H1 (cell line): Measurements from ENCODE around the gene PAQR5. TPM values are rescaled to one million over a fixed set of nuclear protein-coding genes. Genes with fewer than 3 reads are reported as not detected.

Experiments
- CTCF ChIA-PET: fragments of 300-600 bp; sonication (Branson Sonifier 250); formaldehyde crosslinking; loops from one replicate; lab custom pipeline; 2021; ENCODE audit not compliant: partially characterized antibody; lab: Charles Lee
- POLR2A ChIA-PET: fragments of 300-600 bp; sonication (Branson Sonifier 250); formaldehyde crosslinking; loops from one replicate; lab custom pipeline; 2021; ENCODE audit warnings: inconsistent platforms; ENCODE audit not compliant: partially characterized antibody; lab: Charles Lee
- DNase-seq, 2 experiments: peaks; one replicate each; pipeline versions ENCODE4 v3.0.0 to v3.0.0-alpha.2; 2010 to 2022; ENCODE audit warnings: low spot score in 2 of 2, low read depth in 1 of 2, mixed read lengths in 1 of 2
- FAIRE-seq: peaks from 2 replicates; lab custom pipeline; 2011; peaks lifted over from hg19 to GRCh38; lab: Jason Lieb, UNC
- H2AFZ ChIP-seq: 2 replicates; pipeline ENCODE4 v1.8.1; 2012; ENCODE audit warnings: low read length, inconsistent platforms
- H2AK5ac ChIP-seq: 2 replicates; pipeline ENCODE4 v1.6.1; 2013; ENCODE audit warnings: low read depth, low read length
- H2BK120ac ChIP-seq: replicated peaks from 2 replicates; pipeline ENCODE3; 2013; ENCODE audit warnings: low read depth, low read length, inconsistent platforms
- H2BK12ac ChIP-seq: 2 replicates; pipeline ENCODE4 v1.6.1; 2013; ENCODE audit warnings: low read depth, low read length
- H2BK15ac ChIP-seq: 2 replicates; pipeline ENCODE4 v1.6.1; 2013; ENCODE audit warnings: low read length
- H2BK20ac ChIP-seq: 2 replicates; pipeline ENCODE4 v1.6.1; 2013; ENCODE audit warnings: low read length
- H2BK5ac ChIP-seq: 2 replicates; pipeline ENCODE4 v1.6.1; 2013; ENCODE audit warnings: low read depth, low read length
- H3K14ac ChIP-seq: 2 replicates; pipeline ENCODE4 v1.6.1; 2013; ENCODE audit warnings: inconsistent platforms; ENCODE audit not compliant: insufficient read length
- H3K18ac ChIP-seq: 2 replicates; pipeline ENCODE4 v1.6.1; 2013; ENCODE audit warnings: low read length; ENCODE audit errors: extremely low read depth
- H3K23ac ChIP-seq: 2 replicates; pipeline ENCODE4 v1.6.1; 2013; ENCODE audit warnings: inconsistent platforms; ENCODE audit not compliant: insufficient read length
- H3K23me2 ChIP-seq: 2 replicates; pipeline ENCODE4 v1.6.1; 2013; ENCODE audit warnings: low read depth, low read length
- H3K27ac ChIP-seq: 2 replicates; pipeline ENCODE4 v1.6.1; 2011; ENCODE audit warnings: low read depth, low read length, inconsistent platforms
- H3K27me3 ChIP-seq, 4 experiments: replicated peaks in 1 of 4; 1 replicate in 1 of 4; 2 replicates in 3 of 4; pipeline versions ENCODE4 v1.6.1 to v1.8.1; 2011 to 2013; ENCODE audit warnings: low read length in 3 of 4, mild to moderate bottlenecking in 3 of 4, inconsistent platforms in 2 of 4, mixed read lengths in 2 of 4, moderate library complexity in 1 of 4; ENCODE audit not compliant: control insufficient read depth in 3 of 4, insufficient read depth in 3 of 4; ENCODE audit errors: extremely low read depth in 1 of 4
- H3K36me3 ChIP-seq, 4 experiments: 2 replicates each; pipeline versions ENCODE4 v1.6.1 to v1.8.1; 2011 to 2013; ENCODE audit warnings: mild to moderate bottlenecking in 4 of 4, low read length in 3 of 4, moderate library complexity in 2 of 4, control low read depth in 1 of 4, inconsistent platforms in 1 of 4; ENCODE audit not compliant: insufficient read depth in 4 of 4, control insufficient read depth in 2 of 4
- H3K4ac ChIP-seq: replicated peaks from 2 replicates; pipeline ENCODE3; 2013; ENCODE audit warnings: low read length, low read depth, mixed read lengths, inconsistent platforms; ENCODE audit not compliant: insufficient read length
- H3K4me1 ChIP-seq, 4 experiments: replicated peaks in 1 of 4; 1 replicate in 1 of 4; 2 replicates in 3 of 4; pipeline versions ENCODE4 v1.6.1 to v1.8.1; 2011 to 2013; ENCODE audit warnings: low read length in 3 of 4, inconsistent platforms in 2 of 4, mixed read lengths in 1 of 4; ENCODE audit not compliant: insufficient read depth in 4 of 4, control insufficient read depth in 3 of 4
- H3K4me2 ChIP-seq, 2 experiments: 2 replicates each; pipeline versions ENCODE4 v1.6.1 to v1.8.1; 2011 to 2013; ENCODE audit warnings: low read depth in 2 of 2, low read length in 2 of 2, control low read depth in 1 of 2, inconsistent platforms in 1 of 2, mild to moderate bottlenecking in 1 of 2; ENCODE audit not compliant: insufficient read depth in 1 of 2
- H3K4me3 ChIP-seq, 4 experiments: fragments of 200-600, 300-600 bp in 1 of 4; sonication (generic), shearing (Covaris generic), sonication (Bioruptor Twin) in 1 of 4; 2 replicates each; pipeline versions ENCODE4 v1.5.1 to v1.8.1; 2011 to 2016; ENCODE audit warnings: low read length in 4 of 4, low read depth in 3 of 4, control low read depth in 2 of 4, inconsistent platforms in 2 of 4, mild to moderate bottlenecking in 2 of 4, mixed read lengths in 1 of 4, moderate library complexity in 1 of 4; ENCODE audit not compliant: insufficient read depth in 2 of 4; ENCODE audit errors: extremely low read depth in 1 of 4
- H3K56ac ChIP-seq: replicated peaks from 2 replicates; pipeline ENCODE3; 2013; ENCODE audit warnings: low read depth, mild to moderate bottlenecking, mixed read lengths, low read length, inconsistent platforms; ENCODE audit not compliant: insufficient read length
- H3K79me1 ChIP-seq: 2 replicates; pipeline ENCODE4 v1.6.1; 2013; ENCODE audit warnings: low read depth, low read length, control low read depth
- H3K79me2 ChIP-seq, 2 experiments: 2 replicates each; pipeline versions ENCODE4 v1.6.1 to v1.8.1; 2012 to 2013; ENCODE audit warnings: low read length in 2 of 2, mild to moderate bottlenecking in 2 of 2, inconsistent platforms in 1 of 2; ENCODE audit not compliant: insufficient read depth in 2 of 2, control insufficient read depth in 1 of 2
- H3K9ac ChIP-seq, 4 experiments: replicated peaks in 1 of 4; 1 replicate in 1 of 4; 2 replicates in 3 of 4; pipeline versions ENCODE4 v1.6.1 to v1.8.1; 2011 to 2013; ENCODE audit warnings: low read depth in 3 of 4, low read length in 3 of 4, control low read depth in 2 of 4, mild to moderate bottlenecking in 2 of 4, moderate library complexity in 2 of 4, inconsistent platforms in 1 of 4; ENCODE audit errors: extremely low read depth in 1 of 4
- H3K9me3 ChIP-seq, 2 experiments: 2 replicates each; pipeline versions ENCODE4 v1.6.1 to v1.8.1; 2012 to 2013; ENCODE audit warnings: mild to moderate bottlenecking in 2 of 2, moderate library complexity in 2 of 2, control low read depth in 1 of 2, inconsistent platforms in 1 of 2, low read depth in 1 of 2, low read length in 1 of 2, mixed read lengths in 1 of 2; ENCODE audit not compliant: insufficient read depth in 2 of 2
- H4K20me1 ChIP-seq, 2 experiments: replicated peaks in 1 of 2; 2 replicates each; pipeline versions ENCODE3 to v1.8.1; 2011 to 2013; ENCODE audit warnings: inconsistent platforms in 2 of 2, low read length in 2 of 2, mild to moderate bottlenecking in 1 of 2; ENCODE audit not compliant: insufficient read depth in 2 of 2, control insufficient read depth in 1 of 2
- H4K5ac ChIP-seq: 2 replicates; pipeline ENCODE4 v1.6.1; 2013; ENCODE audit warnings: low read length, low read depth, mixed read lengths, inconsistent platforms; ENCODE audit not compliant: insufficient read length
- H4K8ac ChIP-seq: 2 replicates; pipeline ENCODE4 v1.8.0; 2013; ENCODE audit warnings: mild to moderate bottlenecking, moderate library complexity, low read length, inconsistent platforms; ENCODE audit not compliant: insufficient read depth; ENCODE audit errors: extremely low read depth
- H4K91ac ChIP-seq: replicated peaks from 2 replicates; pipeline ENCODE3; 2013; ENCODE audit warnings: low read length, mixed read lengths, inconsistent platforms; ENCODE audit not compliant: insufficient read length
- BRCA1 ChIP-seq: IDR thresholded peaks from 2 replicates; pipeline ENCODE4 v1.6.1; 2012; ENCODE audit warnings: low read depth, low read length, improper control_type of control experiment
- CBX5 ChIP-seq: fragments of 300-800, 300-1000 bp; sonication (generic); IDR thresholded peaks from 2 replicates; pipeline ENCODE4 v1.7.1; 2016; ENCODE audit warnings: antibody characterized with exemption, low read length, low read depth
- CBX8 ChIP-seq: fragments of 300-800, 300-1000 bp; sonication (generic); IDR thresholded peaks from 2 replicates; pipeline ENCODE4 v1.7.1; 2016; ENCODE audit warnings: low read depth, low read length, borderline replicate concordance
- CEBPB ChIP-seq: IDR thresholded peaks from 2 replicates; pipeline ENCODE4 v1.6.1; 2012; ENCODE audit warnings: low read depth, low read length
- CHD1 ChIP-seq: IDR thresholded peaks from 2 replicates; pipeline ENCODE4 v1.6.1; 2012; ENCODE audit warnings: low read depth, low read length, improper control_type of control experiment
- E2F6 ChIP-seq: IDR thresholded peaks from 2 replicates; pipeline ENCODE4 v1.6.1; 2012; ENCODE audit warnings: inconsistent platforms
- EP300 ChIP-seq, 2 experiments: IDR thresholded peaks; 1 replicate in 1 of 2; 2 replicates in 1 of 2; pipeline ENCODE4 v1.6.1; 2011 to 2012; ENCODE audit warnings: low read depth in 2 of 2, low read length in 2 of 2, mild to moderate bottlenecking in 2 of 2, borderline replicate concordance in 1 of 2, inconsistent platforms in 1 of 2, moderate library complexity in 1 of 2
- FOSL1 ChIP-seq: IDR thresholded peaks from 2 replicates; pipeline ENCODE4 v1.6.1; 2011; ENCODE audit warnings: mild to moderate bottlenecking, low read depth, low read length, moderate library complexity; ENCODE audit not compliant: insufficient read depth
- JUND ChIP-seq: IDR thresholded peaks from 2 replicates; pipeline ENCODE4 v1.6.1; 2011; ENCODE audit warnings: mild to moderate bottlenecking, improper control_type of control experiment, low read length
- MAX ChIP-seq: IDR thresholded peaks from 2 replicates; pipeline ENCODE4 v1.6.1; 2012; ENCODE audit warnings: inconsistent platforms
- SIRT6 ChIP-seq: IDR thresholded peaks from one replicate; pipeline ENCODE4 v1.7.1; 2012; ENCODE audit warnings: low read length, inconsistent platforms
- SUZ12 ChIP-seq: fragments of 200-600 bp; sonication (generic); IDR thresholded peaks from 2 replicates; pipeline ENCODE4 v1.6.1; 2012; ENCODE audit warnings: mild to moderate bottlenecking, inconsistent platforms, low read length, moderate library complexity, mixed read lengths
- TAF7 ChIP-seq: optimal IDR thresholded peaks from 2 replicates; pipeline ENCODE3; 2011; ENCODE audit warnings: low read depth, mild to moderate bottlenecking, inconsistent platforms, low read length, moderate library complexity, borderline replicate concordance
- TBP ChIP-seq: IDR thresholded peaks from 2 replicates; pipeline ENCODE4 v1.6.1; 2011; ENCODE audit warnings: low read depth, low read length, improper control_type of control experiment
- WGBS, 2 experiments: shearing (Covaris generic) in 1 of 2; methylation state at CpG; one replicate each; pipeline versions ENCODE4 v1.1.6 to v1.1.7; 2013 to 2015; ENCODE audit warnings: low lambda C conversion rate in 2 of 2, mixed read lengths in 2 of 2, inconsistent platforms in 1 of 2, low coverage in 1 of 2, missing lambda C conversion rate in 1 of 2; ENCODE audit not compliant: insufficient replicate concordance in 2 of 2, insufficient coverage in 1 of 2, insufficient read length in 1 of 2; ENCODE audit errors: extremely low coverage in 1 of 2, missing lambda C conversion rate in 1 of 2; 5-methylcytosine and 5-hydroxymethylcytosine counted together
- polyA plus RNA-seq, 7 experiments: library from polyadenylated mRNA; depleted of rRNA in 3 of 7; stranded (reverse) in 5 of 7; unstranded in 2 of 7; fragments of >200 nt in 5 of 7; fragments of 200-250 nt in 2 of 7; gene quantifications; 1 replicate in 5 of 7; 2 replicates in 1 of 7; 4 replicates in 1 of 7; pipeline versions ENCODE4 v1.2.1 to v1.2.3, GENCODE V29; 2011 to 2013; ENCODE audit warnings: missing spikeins in 2 of 7, mixed read lengths in 2 of 7
- total RNA-seq: library from RNA; stranded (reverse); fragmentation: NEBNext Ultra II Directional; extraction: Animal tissue kit (Norgen Biotek cat#: 25700); gene quantifications from 2 replicates; pipeline ENCODE4 v1.2.1, GENCODE V29; 2021

Gene PAQR5
- total and polyA plus RNA-seq, 2 of the 8 experiments (the other 6 are each of a cell fraction or from before 2014, with no cell fraction given) = 8.7 to 18.1 TPM

- ChIA-PET POLR2A (interaction anchor here (0.8 to 2.0 kb wide), 3 partner anchors 15 to 19 kb away, joined by 4 to 6 read pairs (median 4); partner anchors contain the start of gene RPLP1), CTCF (interaction anchor here (0.7 to 1.0 kb wide), 2 partner anchors 17 kb away, joined by 3 read pairs; no protein-coding TSS in a partner anchor)
- H3K14ac ChIP-seq = no peak overlapping the region
- H3K18ac ChIP-seq = no peak overlapping the region
- H2AFZ ChIP-seq = no peak overlapping the region
- DNase-seq = no peak
- H3K27ac ChIP-seq = no peak overlapping the region
- no peak overlapping the region for H3K23ac ChIP-seq
- no peak overlapping the region for H2BK12ac ChIP-seq
- no peak overlapping the region for H4K5ac ChIP-seq
- FAIRE-seq = no peak
- no peak overlapping the region for H4K91ac ChIP-seq
- H3K4me2 ChIP-seq = no peak overlapping the region
- 86% methylated on average over 18 of the region's 18 CpGs; no CpG with 5 or more reads in 1 of the 2 experiments for WGBS, 2 experiments
- no peaks in the 10 kb centered on the region for H3K23me2 ChIP-seq
- H3K4ac ChIP-seq = no peak overlapping the region
- no peaks in the 10 kb centered on the region; a peak in 1 of 7 replicates for H3K4me1 ChIP-seq
- no peak overlapping the region for H2BK5ac ChIP-seq
- H2BK15ac ChIP-seq = no peak overlapping the region
- no peak overlapping the region for H2BK20ac ChIP-seq
- H2AK5ac ChIP-seq = no peak overlapping the region
- H3K79me1 ChIP-seq = peaks cover 7% of the 10 kb centered on the region
- H3K56ac ChIP-seq = no peak overlapping the region
- no peak overlapping the region for H3K4me3 ChIP-seq
- H4K20me1 ChIP-seq = peaks cover 0 to 3% of the 10 kb centered on the region in 2 experiments
- peaks cover 13 to 76% (median 65%) of the 10 kb centered on the region in 4 experiments for H3K36me3 ChIP-seq
- H2BK120ac ChIP-seq = no peak overlapping the region
- H3K27me3 ChIP-seq = no peaks in the 10 kb centered on the region
- no peaks in the 10 kb centered on the region; a peak in 1 of 4 replicates for H3K79me2 ChIP-seq
- no peak overlapping the region for H3K9ac ChIP-seq
- H3K9me3 ChIP-seq = no peaks in the 10 kb centered on the region
- H4K8ac ChIP-seq = peak overlapping the region; percentile 85; the same call in 1 of the 2 replicates
- TF ChIP-seq TAF7 (no peak), CEBPB (no peak), EP300 (IDR thresholded peaks at IDR 0.05; ENCODE audit: borderline replicate concordance in 1 of 2, low read depth in 2 of 2, low read length in 2 of 2) (no peak), SUZ12 (no peak), TBP (no peak), E2F6 (no peak), BRCA1 (no peak), CBX5 (no peak), JUND (no peak), SIRT6 (no peak), MAX (no peak), CHD1 (no peak), CBX8 (no peak), FOSL1 (no peak)
Observed at GRCh38 chr15:69434679-69435078, 136.0 kb downstream of the PAQR5 start.
